ENCODE data around the gene PIK3C2A. TPM values are rescaled to one million over a fixed set of nuclear protein-coding genes. Genes with fewer than 3 reads are reported as not detected.

PIK3C2A gene
- total and polyA plus RNA-seq, 12 donors = 6.7 to 43.7 (median 31.9) TPM

DNA sequence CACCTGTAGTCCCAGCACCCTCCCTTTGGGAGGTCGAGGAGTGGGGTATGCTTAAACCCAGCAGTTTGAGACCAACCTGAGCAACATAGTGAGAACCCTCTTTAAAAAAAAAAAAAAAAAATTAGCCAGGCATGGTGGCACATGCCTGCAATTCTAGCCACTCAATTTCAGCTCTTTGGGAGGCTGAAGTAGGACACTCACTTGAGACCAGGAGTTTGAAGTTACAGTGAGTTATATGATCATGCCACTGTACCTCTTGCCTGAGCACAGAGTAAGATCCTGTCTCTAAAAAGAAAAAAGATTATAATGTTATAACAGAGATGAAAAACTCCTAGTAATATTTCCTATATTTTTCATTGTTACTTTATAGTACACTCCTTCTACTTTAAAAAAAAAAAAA, 23.9 kb downstream of the PIK3C2A start:
- no peak for DNase-seq
- no peaks in the 10 kb centered on the region for H3K27me3 ChIP-seq
- H3K9me3 ChIP-seq = no peaks in the 10 kb centered on the region
- H3K4me3 ChIP-seq = no peak overlapping the region
- ATAC-seq = no peak
- TF ChIP-seq, protein P1, sequence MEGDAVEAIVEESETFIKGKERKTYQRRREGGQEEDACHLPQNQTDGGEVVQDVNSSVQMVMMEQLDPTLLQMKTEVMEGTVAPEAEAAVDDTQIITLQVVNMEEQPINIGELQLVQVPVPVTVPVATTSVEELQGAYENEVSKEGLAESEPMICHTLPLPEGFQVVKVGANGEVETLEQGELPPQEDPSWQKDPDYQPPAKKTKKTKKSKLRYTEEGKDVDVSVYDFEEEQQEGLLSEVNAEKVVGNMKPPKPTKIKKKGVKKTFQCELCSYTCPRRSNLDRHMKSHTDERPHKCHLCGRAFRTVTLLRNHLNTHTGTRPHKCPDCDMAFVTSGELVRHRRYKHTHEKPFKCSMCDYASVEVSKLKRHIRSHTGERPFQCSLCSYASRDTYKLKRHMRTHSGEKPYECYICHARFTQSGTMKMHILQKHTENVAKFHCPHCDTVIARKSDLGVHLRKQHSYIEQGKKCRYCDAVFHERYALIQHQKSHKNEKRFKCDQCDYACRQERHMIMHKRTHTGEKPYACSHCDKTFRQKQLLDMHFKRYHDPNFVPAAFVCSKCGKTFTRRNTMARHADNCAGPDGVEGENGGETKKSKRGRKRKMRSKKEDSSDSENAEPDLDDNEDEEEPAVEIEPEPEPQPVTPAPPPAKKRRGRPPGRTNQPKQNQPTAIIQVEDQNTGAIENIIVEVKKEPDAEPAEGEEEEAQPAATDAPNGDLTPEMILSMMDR (IDR thresholded peaks at IDR 0.05) = no peak
- no peak overlapping the region for H3K27ac ChIP-seq
- 83 to 85% methylated on average over 1 of the region's 1 CpG for WGBS, 2 donors
- intact Hi-C loops (cut with DNase I) = no loop called here
- peaks cover 0 to 6% (median 0%) of the 10 kb centered on the region in 9 donors for H3K4me1 ChIP-seq
- H3K36me3 ChIP-seq = peaks cover 0 to 32% (median 9%) of the 10 kb centered on the region in 9 donors

- no peak for ATAC-seq
- H3K36me3 ChIP-seq = peaks cover 0 to 28% (median 9%) of the 10 kb centered on the region in 9 donors
- H3K27me3 ChIP-seq = no peaks in the 10 kb centered on the region
- H3K4me1 ChIP-seq = peaks cover 0 to 3% (median 0%) of the 10 kb centered on the region in 9 donors
- H3K4me3 ChIP-seq = no peak overlapping the region
- no peaks in the 10 kb centered on the region for H3K9me3 ChIP-seq
- 91 to 94% methylated on average over 3 of the region's 3 CpGs for WGBS, 2 donors
- H3K27ac ChIP-seq = no peak overlapping the region
- TF ChIP-seq, protein P1 (IDR thresholded peaks at IDR 0.05) = no peak
- intact Hi-C loops (cut with DNase I) = loop anchor here in 1 of 10 donors (10.0 kb wide), 1 partner anchor 65 kb away; no protein-coding TSS in a partner anchor
- no peak for DNase-seq
Observed at GRCh38 chr11:17179970-17180369, 27.8 kb downstream of the PIK3C2A start.

- WGBS, 2 donors = 50 to 55% methylated on average over 2 of the region's 2 CpGs
- peaks cover 0 to 17% (median 7%) of the 10 kb centered on the region in 9 donors for H3K36me3 ChIP-seq
- intact Hi-C loops (cut with DNase I) = loop anchor here in 1 of 10 donors (10.0 kb wide), 1 partner anchor 59 kb away; no protein-coding TSS in a partner anchor
- no peaks in the 10 kb centered on the region for H3K27me3 ChIP-seq
- ATAC-seq (no peak), DNase-seq (no peak)
- H3K9me3 ChIP-seq = no peaks in the 10 kb centered on the region
- TF ChIP-seq, protein P1 (IDR thresholded peaks at IDR 0.05) = no peak
- H3K27ac ChIP-seq = no peak overlapping the region
- H3K4me1 ChIP-seq = peaks cover 0 to 22% (median 5%) of the 10 kb centered on the region in 9 donors
- no peak overlapping the region for H3K4me3 ChIP-seq
Observed at GRCh38 chr11:17173332-17173731, 34.5 kb downstream of the PIK3C2A start.

- DNase-seq (no peak), ATAC-seq (peak in 1 of 8 donors; percentile 53)
- Histone ChIP-seq H3K4me3 (no peak overlapping the region), H3K27ac (no peak overlapping the region), H3K36me3 (peaks cover 0 to 27% (median 7%) of the 10 kb centered on the region in 9 donors), H3K4me1 (peaks cover 0 to 22% (median 5%) of the 10 kb centered on the region in 9 donors), H3K9me3 (no peaks in the 10 kb centered on the region), H3K27me3 (no peaks in the 10 kb centered on the region)
- intact Hi-C loops (cut with DNase I) = loop anchor here in 1 of 10 donors (10.0 kb wide), 1 partner anchor 57 kb away; no protein-coding TSS in a partner anchor
- TF ChIP-seq, protein P1 (IDR thresholded peaks at IDR 0.05) = no peak
- 93 to 95% methylated on average over 1 of the region's 1 CpG for WGBS, 2 donors
Observed at GRCh38 chr11:17171916-17172315, 35.9 kb downstream of the PIK3C2A start.
